Stimulated activated CD4-positive, alpha-beta T cell treated with anti-CD3 and anti-CD28 coated beads, Interleukin-12 subunit alpha, Interleukin-12 subunit beta, amount 100 ng/mL, for 48 hours (primary cell): Measurements from ENCODE around the gene TAF6.

Experiments used
- DNase-seq, 3 donors: peaks; one replicate each; pipeline ENCODE4 v3.0.0-alpha.2; 2020; ENCODE audit warnings: low read depth in 2 of 3, low spot score in 1 of 3

Gene TAF6

DNA sequence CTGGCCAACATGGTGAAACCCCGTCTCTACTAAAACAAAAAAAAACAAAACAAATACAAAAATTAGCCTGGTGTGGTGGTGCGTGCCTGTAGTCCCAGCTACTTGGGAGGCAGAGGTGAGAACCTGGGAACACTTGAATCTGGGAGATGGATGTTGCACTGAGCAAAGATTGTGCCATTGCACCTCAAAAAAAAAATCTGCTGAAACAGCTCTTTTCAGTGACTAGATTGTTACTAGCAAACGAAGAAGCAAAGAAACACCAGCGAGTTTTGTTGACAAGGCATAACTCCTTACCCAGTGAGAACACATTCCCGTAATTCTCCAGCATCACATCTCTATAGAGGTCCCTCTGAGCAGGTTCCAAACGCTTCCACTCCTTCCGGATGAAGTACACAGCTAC is 44.3 kb downstream of the TAF6 start:
- no peak for DNase-seq

DNA sequence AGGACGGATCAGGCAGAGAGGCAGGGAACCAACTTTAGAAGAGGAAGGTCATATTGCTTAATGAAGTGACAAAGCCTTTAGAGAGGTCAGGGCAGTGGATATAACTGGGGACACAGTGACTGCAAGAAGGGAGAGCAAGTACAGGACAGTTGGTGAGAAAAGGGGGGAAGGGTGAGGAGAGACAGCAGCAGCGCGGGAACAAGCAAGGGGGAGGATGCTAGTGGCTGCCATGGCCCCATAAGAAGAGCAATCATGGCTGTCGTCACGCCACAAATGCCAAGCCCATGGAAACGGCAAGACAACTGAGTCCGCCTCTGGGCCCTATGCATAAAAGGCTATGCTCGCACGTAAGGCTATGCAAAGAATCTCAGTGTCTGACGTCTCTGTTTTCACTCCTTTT is 46.7 kb downstream of the TAF6 start:
- DNase-seq: no peak

DNA sequence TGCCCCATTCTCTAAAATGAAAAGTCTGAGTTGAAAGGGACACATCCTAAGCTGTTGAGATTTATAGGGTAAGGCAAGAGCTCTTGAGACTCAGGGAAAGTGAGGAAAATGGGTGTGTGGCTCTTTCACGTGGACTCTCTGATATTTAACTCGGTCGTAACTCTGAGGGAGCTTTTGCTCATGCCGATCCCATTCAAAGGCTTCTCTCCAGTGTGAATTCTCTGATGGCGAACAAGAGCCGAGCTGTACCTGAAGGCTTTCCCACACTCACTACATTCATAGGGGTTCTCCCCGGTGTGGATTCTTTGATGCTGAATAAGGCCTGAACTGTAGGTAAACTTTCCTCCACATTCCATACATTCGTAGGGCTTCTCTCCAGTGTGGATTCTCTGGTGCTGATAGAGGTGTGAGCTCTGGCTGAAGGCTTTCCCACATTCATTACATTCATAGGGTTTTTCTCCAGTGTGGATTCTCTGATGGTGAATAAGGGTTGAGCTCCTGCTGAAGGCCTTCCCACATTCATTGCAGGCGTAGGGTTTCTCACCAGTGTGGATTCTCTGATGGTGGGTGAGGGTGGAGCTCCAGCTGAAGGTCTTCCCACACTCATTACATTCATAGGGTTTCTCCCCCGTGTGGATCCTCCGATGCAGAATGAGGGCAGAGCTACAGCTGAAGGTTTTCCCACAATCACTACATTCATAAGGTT is 48.0 kb downstream of the TAF6 start:
- DNase-seq: no peak

DNA sequence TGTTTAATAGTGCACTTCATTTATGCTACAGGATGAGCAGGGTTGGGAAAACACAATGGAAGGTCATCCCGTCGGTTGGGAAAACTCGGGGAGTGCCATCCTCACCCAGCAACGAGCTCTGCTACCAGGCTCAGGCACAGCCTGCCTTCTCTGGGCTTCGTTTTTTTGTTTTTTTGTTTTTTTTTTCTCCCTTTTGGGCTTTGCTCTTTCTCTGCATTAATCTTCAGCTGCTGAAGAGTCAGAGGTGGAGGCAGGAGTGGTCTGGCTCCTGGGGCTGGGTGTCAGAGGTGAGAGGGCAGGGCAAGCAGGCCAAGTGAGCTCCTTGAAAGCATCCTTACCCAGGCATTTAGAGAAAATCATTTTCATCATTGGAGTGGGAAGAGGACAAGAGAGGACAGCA is 49.2 kb downstream of the TAF6 start:
- DNase-seq: no peak

DNA sequence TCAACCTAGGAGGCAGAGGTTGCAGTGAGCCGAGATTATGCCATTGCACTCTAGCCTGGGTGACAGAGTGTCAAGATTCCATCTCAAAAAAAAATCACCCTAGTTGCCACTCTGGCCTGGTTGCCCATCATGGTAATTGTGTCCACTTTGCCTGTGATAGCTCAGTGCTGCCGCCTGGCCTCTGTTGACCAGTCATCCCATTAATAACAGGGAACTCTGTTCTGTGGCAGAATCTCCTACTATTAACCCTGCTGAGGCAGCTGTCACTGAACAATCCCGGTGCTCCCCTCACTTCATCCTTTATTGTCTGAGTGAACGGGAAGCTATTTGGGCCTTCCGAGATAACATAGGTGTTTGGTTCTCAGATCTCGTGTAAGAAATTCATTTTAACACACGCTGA is 52.2 kb downstream of the TAF6 start:
- no peak for DNase-seq

DNA sequence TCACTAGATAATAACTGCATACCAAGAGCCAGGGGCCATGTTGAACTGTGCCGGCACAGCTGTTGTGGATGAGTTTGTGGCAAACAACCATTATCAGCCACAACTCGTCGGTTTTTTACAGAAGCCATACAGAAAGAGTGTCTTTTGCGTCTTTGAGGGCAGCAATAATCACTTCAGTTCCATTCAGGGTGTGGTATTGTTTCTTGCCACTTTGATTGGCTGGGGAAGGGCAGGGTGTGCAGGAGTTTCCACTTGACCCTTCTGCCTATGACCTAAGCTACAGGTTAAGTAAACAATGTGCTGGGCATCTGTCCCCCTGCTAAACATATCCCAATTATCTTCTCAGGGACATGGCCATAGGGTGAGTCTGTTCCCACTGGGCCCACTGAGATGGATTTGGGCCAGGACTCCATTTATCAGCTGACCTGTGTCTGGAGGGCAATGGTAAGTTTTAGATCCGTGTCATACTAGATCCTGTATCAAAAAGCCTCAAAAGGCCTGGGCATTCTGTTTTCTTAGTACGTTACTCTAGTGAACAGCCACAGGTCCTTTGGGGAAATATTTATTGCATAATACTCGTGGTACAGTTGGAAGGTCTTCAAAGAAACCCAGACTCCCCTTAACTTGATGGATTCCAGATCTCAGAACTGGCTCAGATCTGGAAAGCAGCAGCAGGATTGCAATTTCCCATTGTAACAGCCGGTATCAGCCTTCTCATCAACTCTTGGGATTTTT is 53.5 kb downstream of the TAF6 start:
- DNase-seq: no peak

DNA sequence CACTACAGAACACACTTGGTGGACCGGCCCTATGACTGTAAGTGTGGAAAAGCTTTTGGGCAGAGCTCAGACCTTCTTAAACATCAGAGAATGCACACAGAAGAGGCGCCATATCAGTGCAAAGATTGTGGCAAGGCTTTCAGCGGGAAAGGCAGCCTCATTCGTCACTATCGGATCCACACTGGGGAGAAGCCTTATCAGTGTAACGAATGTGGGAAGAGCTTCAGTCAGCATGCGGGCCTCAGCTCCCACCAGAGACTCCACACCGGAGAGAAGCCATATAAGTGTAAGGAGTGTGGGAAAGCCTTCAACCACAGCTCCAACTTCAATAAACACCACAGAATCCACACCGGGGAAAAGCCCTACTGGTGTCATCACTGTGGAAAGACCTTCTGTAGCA is 55.0 kb downstream of the TAF6 start:
- DNase-seq: no peak

DNA sequence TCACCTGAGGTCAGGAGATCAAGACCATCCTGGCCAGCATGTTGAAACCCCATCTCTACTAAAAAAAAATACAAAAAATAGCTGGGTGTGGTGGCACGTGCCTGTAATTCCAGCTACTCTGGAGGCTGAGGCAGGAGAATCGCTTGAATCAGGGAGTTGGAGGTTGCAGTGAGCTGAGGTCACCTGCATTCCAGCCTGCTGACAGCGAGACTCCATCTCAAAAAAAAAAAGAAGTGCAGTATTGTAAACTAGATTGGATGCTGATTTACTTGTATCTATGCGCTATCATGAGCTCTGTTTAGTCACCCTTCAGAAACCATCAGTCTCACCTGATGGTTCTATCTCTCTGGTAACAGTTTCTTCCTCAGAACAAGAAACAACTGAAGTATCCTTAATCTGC is 55.8 kb downstream of the TAF6 start:
- no peak for DNase-seq

DNA sequence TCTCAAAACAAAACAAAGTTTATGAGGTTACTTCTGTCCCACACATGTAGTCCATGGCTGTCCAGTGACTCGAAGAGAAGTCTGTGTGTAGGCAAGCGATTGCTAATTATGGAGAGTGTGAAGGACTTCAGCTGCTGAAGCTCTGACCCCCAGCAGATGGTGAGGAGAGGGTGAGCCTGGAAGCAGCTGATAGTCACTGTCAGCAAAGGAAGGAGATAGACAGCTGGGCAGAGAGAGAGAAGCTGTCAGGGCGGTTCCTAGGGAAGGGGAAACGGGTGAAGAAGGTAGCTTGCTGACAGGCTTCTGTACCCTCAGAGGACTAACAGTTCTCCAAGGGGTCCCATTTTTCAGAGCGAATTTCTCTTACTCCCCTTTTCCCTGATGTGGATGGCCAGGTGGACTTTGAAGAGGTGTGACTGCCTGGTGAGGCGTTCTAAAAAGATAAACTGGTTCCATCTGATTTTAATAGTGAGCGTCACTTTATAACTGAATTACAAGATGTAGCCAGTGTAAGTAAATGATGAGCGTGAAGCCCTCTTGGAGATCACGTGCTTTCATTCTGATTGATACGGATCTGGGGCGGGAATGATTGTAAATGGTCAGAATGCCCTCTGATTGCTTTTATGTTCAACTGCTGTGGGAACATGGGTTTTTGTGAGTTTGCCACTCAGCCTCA is 57.5 kb downstream of the TAF6 start:
- DNase-seq: no peak

DNA sequence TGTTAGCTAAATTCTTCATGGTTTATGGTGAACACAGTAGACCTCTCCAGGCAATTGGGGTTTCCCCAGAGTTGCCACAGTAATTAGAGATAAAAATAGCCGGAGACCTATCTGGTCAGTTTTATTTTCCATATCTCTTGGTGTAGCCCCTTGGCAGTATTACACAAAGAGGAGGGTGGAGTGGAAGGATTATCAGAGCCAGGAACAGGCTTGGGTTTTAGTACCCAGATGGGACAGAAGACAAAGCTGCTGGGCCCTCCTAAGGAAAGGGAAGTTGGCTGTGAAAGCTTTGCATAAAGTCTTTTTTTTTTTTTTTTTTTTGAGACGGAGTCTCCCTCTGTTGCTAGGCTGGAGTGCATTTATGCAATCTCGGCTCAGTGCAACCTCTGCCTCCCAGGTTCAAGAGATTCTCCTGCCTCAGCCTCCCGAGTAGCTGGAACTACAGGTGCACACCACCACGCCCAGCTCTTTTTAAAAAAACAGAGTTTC is 59.9 kb downstream of the TAF6 start:
- DNase-seq: no peak
